Heart left ventricle (tissue), 13 donors: Measurements from ENCODE around the gene SCN4B.

Experiments used
- POLR2A ChIP-seq, 2 donors: fragments of 450-650 bp; IDR thresholded peaks; one replicate each; pipeline ENCODE4 v1.6.1; 2017; ENCODE audit warnings: antibody characterized with exemption in 2 of 2, mild to moderate bottlenecking in 2 of 2, moderate library complexity in 2 of 2
- TF ChIP-seq, protein P1 (sequence below), 12 donors: fragments of 200-600 bp; sonication (generic) in 4 of 12; IDR thresholded peaks; one replicate each; pipeline versions ENCODE4 v1.5.0 to v1.8.0; 2018 to 2022; ENCODE audit warnings: antibody characterized with exemption in 12 of 12, mild to moderate bottlenecking in 5 of 12
- donor health status: ischemic (EF 13 %, LVEDD 7.1; RV severe dilation, severe dysfunction).
- donor health status: DM: no; HTN: yes; CAD: no.
- donor health status: DM: no; HTN: no; CAD: no.
- donor health status: ischemic (EF 25% LVEDD 6.9; RV normal size, moderate dysfunction).
- donor health status: ischemic (EF 25% LVEDD 5.7; RV mildly dilated, moderate dysfunction).
- donor health status: ischemic (EF 35%, LVEDD 5.7; RV mildly dilated, moderate dysfunction).
- donor health status: nonischemic (EF 11% LVEDD 7.7; RV severe dilation, severe dysfunction).
- donor health status: DM: yes; HTN: yes; CAD: no.
- donor health status: PGD.
- donor health status: ischemic (EF 29% LVEDD 5.4; RV normal size, mild dysfunction).
- donor health status: nonischemic (EF 23%, LVEDD 6.1; RV moderate dilation, normal function).

DNA sequence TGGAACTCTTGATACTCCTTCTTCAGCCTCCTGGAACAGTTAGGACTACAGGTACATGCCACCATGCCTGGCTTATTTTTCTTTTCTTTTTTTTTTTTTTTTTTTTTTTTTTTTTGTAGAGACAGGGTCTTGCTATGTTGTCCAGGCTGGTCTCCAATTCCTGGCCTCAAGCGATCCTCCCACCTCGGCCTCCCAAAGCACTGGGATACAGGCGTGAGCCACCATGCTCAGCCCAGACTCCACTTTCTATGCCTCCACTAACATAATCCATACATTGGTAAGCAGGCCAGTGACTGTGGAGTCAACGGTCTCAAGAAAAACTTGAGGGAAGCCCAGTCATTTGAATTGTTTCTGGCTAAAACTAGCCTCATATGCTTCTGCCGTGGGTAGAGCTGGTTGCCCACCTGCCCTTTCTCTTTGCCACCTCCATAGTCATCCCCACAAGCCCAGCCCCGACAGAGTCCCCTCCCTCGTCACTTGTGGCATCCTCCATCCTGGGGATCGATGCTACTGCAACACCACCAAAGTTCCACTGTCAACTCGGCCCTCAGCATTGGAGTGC lies 21.5 kb upstream of the SCN4B start:
- TF ChIP-seq, protein P1, sequence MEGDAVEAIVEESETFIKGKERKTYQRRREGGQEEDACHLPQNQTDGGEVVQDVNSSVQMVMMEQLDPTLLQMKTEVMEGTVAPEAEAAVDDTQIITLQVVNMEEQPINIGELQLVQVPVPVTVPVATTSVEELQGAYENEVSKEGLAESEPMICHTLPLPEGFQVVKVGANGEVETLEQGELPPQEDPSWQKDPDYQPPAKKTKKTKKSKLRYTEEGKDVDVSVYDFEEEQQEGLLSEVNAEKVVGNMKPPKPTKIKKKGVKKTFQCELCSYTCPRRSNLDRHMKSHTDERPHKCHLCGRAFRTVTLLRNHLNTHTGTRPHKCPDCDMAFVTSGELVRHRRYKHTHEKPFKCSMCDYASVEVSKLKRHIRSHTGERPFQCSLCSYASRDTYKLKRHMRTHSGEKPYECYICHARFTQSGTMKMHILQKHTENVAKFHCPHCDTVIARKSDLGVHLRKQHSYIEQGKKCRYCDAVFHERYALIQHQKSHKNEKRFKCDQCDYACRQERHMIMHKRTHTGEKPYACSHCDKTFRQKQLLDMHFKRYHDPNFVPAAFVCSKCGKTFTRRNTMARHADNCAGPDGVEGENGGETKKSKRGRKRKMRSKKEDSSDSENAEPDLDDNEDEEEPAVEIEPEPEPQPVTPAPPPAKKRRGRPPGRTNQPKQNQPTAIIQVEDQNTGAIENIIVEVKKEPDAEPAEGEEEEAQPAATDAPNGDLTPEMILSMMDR (IDR thresholded peaks at IDR 0.05), result no peak
- TF ChIP-seq POLR2A (IDR thresholded peaks at IDR 0.05), result no peak
